Glutamatergic neuron (in vitro differentiated cells): ENCODE results near the gene EEFSEC. TPM values are rescaled to one million over a fixed set of nuclear protein-coding genes. Genes with fewer than 3 reads are reported as not detected.

Experiments
- DNase-seq: peaks from one replicate; pipeline ENCODE4 v3.0.0; 2022
- H3K27ac Mint-ChIP-seq: one replicate; pipeline ENCODE4 v1.8.0; 2020; ENCODE audit warnings: mild to moderate bottlenecking, mixed read lengths, inconsistent platforms; ENCODE audit not compliant: unreplicated experiment
- H3K27me3 Mint-ChIP-seq: one replicate; pipeline ENCODE4 v1.8.0; 2020; ENCODE audit warnings: mild to moderate bottlenecking, moderate library complexity, mixed read lengths, inconsistent platforms; ENCODE audit not compliant: unreplicated experiment
- H3K36me3 Mint-ChIP-seq: one replicate; pipeline ENCODE4 v1.8.0; 2020; ENCODE audit warnings: mild to moderate bottlenecking, mixed read lengths, inconsistent platforms; ENCODE audit not compliant: unreplicated experiment
- H3K4me1 Mint-ChIP-seq: one replicate; pipeline ENCODE4 v1.8.0; 2020; ENCODE audit warnings: mild to moderate bottlenecking, low read depth, mixed read lengths, inconsistent platforms; ENCODE audit not compliant: unreplicated experiment
- H3K4me3 Mint-ChIP-seq: one replicate; pipeline ENCODE4 v1.8.0; 2020; ENCODE audit warnings: mild to moderate bottlenecking, mixed read lengths, inconsistent platforms; ENCODE audit not compliant: unreplicated experiment
- H3K9me3 Mint-ChIP-seq: one replicate; pipeline ENCODE4 v1.8.0; 2020; ENCODE audit warnings: mild to moderate bottlenecking, moderate library complexity, mixed read lengths, inconsistent platforms; ENCODE audit not compliant: unreplicated experiment
- total RNA-seq: library from RNA; stranded (reverse); fragmentation: NEBNext Ultra II Directional; extraction: Animal tissue kit (Norgen Biotek cat#: 25700); gene quantifications from one replicate; pipeline ENCODE4 v1.2.1, GENCODE V29; 2021; ENCODE audit not compliant: unreplicated experiment
- TF ChIP-seq, protein P1 (sequence below): fragments of 200-600 bp; sonication (generic); IDR thresholded peaks from one replicate; pipeline ENCODE4 v1.5.0; 2021; ENCODE audit not compliant: partially characterized antibody, unreplicated experiment

Gene EEFSEC
- total RNA-seq, 1 donor from 2014 or later: 8.3 TPM

- TF ChIP-seq, protein P1, sequence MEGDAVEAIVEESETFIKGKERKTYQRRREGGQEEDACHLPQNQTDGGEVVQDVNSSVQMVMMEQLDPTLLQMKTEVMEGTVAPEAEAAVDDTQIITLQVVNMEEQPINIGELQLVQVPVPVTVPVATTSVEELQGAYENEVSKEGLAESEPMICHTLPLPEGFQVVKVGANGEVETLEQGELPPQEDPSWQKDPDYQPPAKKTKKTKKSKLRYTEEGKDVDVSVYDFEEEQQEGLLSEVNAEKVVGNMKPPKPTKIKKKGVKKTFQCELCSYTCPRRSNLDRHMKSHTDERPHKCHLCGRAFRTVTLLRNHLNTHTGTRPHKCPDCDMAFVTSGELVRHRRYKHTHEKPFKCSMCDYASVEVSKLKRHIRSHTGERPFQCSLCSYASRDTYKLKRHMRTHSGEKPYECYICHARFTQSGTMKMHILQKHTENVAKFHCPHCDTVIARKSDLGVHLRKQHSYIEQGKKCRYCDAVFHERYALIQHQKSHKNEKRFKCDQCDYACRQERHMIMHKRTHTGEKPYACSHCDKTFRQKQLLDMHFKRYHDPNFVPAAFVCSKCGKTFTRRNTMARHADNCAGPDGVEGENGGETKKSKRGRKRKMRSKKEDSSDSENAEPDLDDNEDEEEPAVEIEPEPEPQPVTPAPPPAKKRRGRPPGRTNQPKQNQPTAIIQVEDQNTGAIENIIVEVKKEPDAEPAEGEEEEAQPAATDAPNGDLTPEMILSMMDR: no peak
- Mint-ChIP-seq H3K9me3 (peaks cover 8% of the 10 kb centered on the region), H3K4me3 (no peak overlapping the region), H3K36me3 (peaks cover 5% of the 10 kb centered on the region), H3K4me1 (peaks cover 6% of the 10 kb centered on the region), H3K27ac (no peak overlapping the region), H3K27me3 (peaks cover 5% of the 10 kb centered on the region)
- DNase-seq: no peak
These were observed 289.7 kb downstream of the EEFSEC start for GRCh38 chr3:128442949-128443348.

DNA sequence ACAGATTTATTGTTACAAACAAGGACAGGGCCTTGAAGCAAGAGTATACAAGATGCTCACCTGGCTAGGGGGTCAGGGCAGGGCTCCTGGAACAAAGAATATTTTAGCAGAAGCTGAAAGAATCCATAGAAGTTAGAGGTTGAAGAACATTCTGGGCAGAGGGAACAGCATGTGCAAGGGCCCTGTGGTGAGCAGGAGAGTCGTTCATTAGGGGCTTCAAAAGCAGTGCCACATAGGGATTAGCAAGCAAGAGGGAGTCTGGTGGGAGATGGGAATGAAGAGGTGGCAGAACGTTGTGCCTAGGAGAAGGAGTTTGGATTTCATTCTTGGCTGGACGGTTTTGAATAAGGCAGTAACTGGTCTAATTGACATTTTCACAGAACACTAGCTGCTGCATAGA lies 290.5 kb downstream of the EEFSEC start:
- DNase-seq: no peak
- Mint-ChIP-seq H3K27ac (no peak overlapping the region), H3K4me1 (peaks cover 6% of the 10 kb centered on the region), H3K4me3 (no peak overlapping the region), H3K36me3 (peaks cover 7% of the 10 kb centered on the region), H3K9me3 (peaks cover 11% of the 10 kb centered on the region), H3K27me3 (peaks cover 5% of the 10 kb centered on the region)
- TF ChIP-seq, protein P1: no peak

DNA sequence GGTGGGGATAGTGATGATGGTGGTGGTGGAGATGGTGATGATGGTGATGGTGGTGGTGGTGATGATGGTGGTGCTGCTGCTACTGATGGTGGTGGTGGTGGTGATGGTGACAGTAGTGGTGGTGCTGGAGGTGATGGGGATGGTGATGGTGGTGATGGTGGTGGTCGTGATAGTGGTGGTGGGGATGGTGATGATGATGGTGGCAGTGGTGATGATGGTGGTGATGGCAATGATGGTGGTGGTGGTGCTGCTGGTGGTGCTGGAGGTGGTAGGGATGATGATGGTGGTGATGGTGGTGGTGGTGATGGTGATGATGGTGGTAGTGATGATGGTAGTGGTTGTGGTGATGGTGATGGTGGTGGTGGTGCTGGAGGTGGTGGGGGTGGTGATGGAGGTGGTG lies 292.1 kb downstream of the EEFSEC start:
- Mint-ChIP-seq H3K27ac (no peak overlapping the region), H3K9me3 (peaks cover 8% of the 10 kb centered on the region), H3K27me3 (peaks cover 7% of the 10 kb centered on the region), H3K4me1 (peaks cover 6% of the 10 kb centered on the region), H3K4me3 (no peak overlapping the region), H3K36me3 (peaks cover 16% of the 10 kb centered on the region)
- DNase-seq: no peak
- TF ChIP-seq, protein P1: no peak

DNA sequence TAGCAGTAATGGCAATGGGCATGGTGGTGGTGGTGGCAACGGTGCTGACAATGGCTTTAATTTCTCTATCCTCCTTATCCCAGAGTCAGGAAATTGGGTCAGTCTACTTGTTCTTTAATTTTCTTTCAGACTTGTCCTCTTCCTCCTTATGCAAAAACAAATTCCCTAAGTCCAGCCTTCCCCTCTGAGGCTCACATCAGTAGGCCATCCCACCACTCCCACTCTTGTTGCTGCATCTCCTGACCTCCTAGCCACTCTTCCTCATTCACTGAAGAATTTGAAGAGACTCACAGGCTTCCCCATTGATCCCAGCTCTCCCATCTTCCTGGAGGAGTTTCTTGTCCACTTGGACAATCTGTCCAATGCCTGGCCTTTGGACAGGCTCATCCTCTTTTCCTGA lies 293.5 kb downstream of the EEFSEC start:
- no peak overlapping the region for H3K27ac Mint-ChIP-seq
- TF ChIP-seq, protein P1: no peak
- peaks cover 8% of the 10 kb centered on the region for H3K9me3 Mint-ChIP-seq
- DNase-seq: no peak
- no peaks in the 10 kb centered on the region for H3K4me1 Mint-ChIP-seq
- H3K4me3 Mint-ChIP-seq: no peak overlapping the region
- peaks cover 13% of the 10 kb centered on the region for H3K27me3 Mint-ChIP-seq
- H3K36me3 Mint-ChIP-seq: peaks cover 17% of the 10 kb centered on the region

DNA sequence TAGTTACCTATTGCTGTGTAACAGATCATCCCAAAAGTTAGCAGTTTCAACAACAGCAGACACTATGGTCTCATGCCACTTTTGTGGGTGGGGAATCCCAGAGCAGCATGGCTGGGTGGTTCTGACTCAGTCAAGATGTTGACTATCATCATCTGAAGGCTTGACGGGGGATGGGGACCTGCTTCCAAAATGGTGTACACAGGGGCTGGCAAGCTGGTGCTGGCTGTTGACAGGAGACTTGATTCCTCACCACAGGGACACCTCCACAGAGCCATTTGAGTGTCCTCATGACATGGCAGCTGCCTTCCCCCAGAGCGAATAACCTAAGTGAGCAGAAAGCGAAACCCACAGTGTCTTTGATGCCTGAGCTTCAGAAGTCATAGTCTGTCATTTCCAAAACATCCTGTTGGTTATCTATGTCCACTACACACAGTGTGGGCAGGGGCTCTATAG lies 294.3 kb downstream of the EEFSEC start:
- DNase-seq: no peak
- H3K4me1 Mint-ChIP-seq: no peaks in the 10 kb centered on the region
- peaks cover 11% of the 10 kb centered on the region for H3K9me3 Mint-ChIP-seq

More for the DNA sequence above, 294.3 kb downstream of the EEFSEC start:
- H3K36me3 Mint-ChIP-seq: peaks cover 17% of the 10 kb centered on the region
- no peak overlapping the region for H3K4me3 Mint-ChIP-seq
- TF ChIP-seq, protein P1: no peak
- no peak overlapping the region for H3K27ac Mint-ChIP-seq
- H3K27me3 Mint-ChIP-seq: peaks cover 13% of the 10 kb centered on the region
